GM12878 (cell line): ENCODE data around the gene SCN11A. TPM values are rescaled to one million over a fixed set of nuclear protein-coding genes. Genes with fewer than 3 reads are reported as not detected.

Experiments
- ATAC-seq: fragments of 200-7000 bp; cut with Tn5 transposase; 3 replicates; pipeline ENCODE4 v1.9.1; 2020; ENCODE audit warnings: mild to moderate bottlenecking, moderate library complexity
- BruUV-seq: library from RNA; stranded (reverse); fragments of 400-500 nt; replicated peaks from 2 replicates; lab custom pipeline; 2021; lab: Mats Ljungman, UMichigan
- CTCF ChIA-PET: fragments of 300-600 bp; sonication (Branson Sonifier 250); formaldehyde crosslinking; extraction: SDS; loops from one replicate; lab custom pipeline; 2021; ENCODE audit warnings: inconsistent platforms; lab: Yijun Ruan, JAX
- POLR2A ChIA-PET: fragments of 350-600 bp; formaldehyde crosslinking; extraction: SDS; loops from one replicate; lab custom pipeline; 2021; ENCODE audit warnings: inconsistent platforms; lab: Charles Lee
- RAD21 ChIA-PET: fragments of 300-600 bp; sonication (Branson Sonifier 250); formaldehyde crosslinking; loops from one replicate; lab custom pipeline; 2023; ENCODE audit warnings: antibody characterized with exemption; ENCODE audit not compliant: unreplicated experiment; lab: Charles Lee
- SMC1A ChIA-PET: fragments of 300-600 bp; sonication (Branson Sonifier 250); formaldehyde crosslinking; loops from one replicate; lab custom pipeline; 2023; ENCODE audit not compliant: unreplicated experiment, uncharacterized antibody; lab: Charles Lee
- DNase-seq: peaks from one replicate; pipeline ENCODE4 v3.0.0-alpha.2; 2011; ENCODE audit warnings: low read depth, low spot score
- FAIRE-seq: peaks from 3 replicates; lab custom pipeline; 2011; peaks lifted over from hg19 to GRCh38; lab: Jason Lieb, UNC
- H2AFZ ChIP-seq: 2 replicates; pipeline ENCODE4 v1.6.0; 2011; ENCODE audit warnings: low read depth, low read length, control low read depth; ENCODE audit not compliant: control insufficient read depth
- H3K27ac ChIP-seq: 2 replicates; pipeline ENCODE4 v1.5.1; 2011; ENCODE audit warnings: control low read depth; ENCODE audit not compliant: control insufficient read depth, insufficient read depth
- H3K27me3 ChIP-seq, 2 experiments: replicated peaks in 1 of 2; 2 replicates each; pipeline versions ENCODE4 v1.6.0 to v1.6.1; 2011; ENCODE audit warnings: low read length in 1 of 2; ENCODE audit not compliant: control insufficient read depth in 2 of 2, insufficient read depth in 2 of 2
- H3K36me3 ChIP-seq, 2 experiments: 2 replicates each; pipeline ENCODE4 v1.5.1; 2011; ENCODE audit warnings: low read length in 1 of 2; ENCODE audit not compliant: control insufficient read depth in 2 of 2, insufficient read depth in 2 of 2
- H3K4me1 ChIP-seq: 2 replicates; pipeline ENCODE4 v1.6.1; 2011; ENCODE audit warnings: mild to moderate bottlenecking, low read length, moderate library complexity, mixed read lengths; ENCODE audit not compliant: control insufficient read depth, insufficient read depth
- H3K4me2 ChIP-seq: 2 replicates; pipeline ENCODE4 v1.6.0; 2011; ENCODE audit warnings: control low read depth; ENCODE audit not compliant: control insufficient read depth, insufficient read depth
- H3K4me3 ChIP-seq: fragments of 200-600 bp; sonication (generic); 2 replicates; pipeline ENCODE4 v1.5.1; 2016
- H3K79me2 ChIP-seq: 2 replicates; pipeline ENCODE4 v1.6.0; 2011; ENCODE audit warnings: low read length; ENCODE audit not compliant: control insufficient read depth, insufficient read depth
- H3K9ac ChIP-seq: 2 replicates; pipeline ENCODE4 v1.8.0; 2011; ENCODE audit warnings: low read length, control low read depth, mixed read lengths; ENCODE audit not compliant: control insufficient read depth, insufficient read depth
- H3K9me3 ChIP-seq: replicated peaks from 3 replicates; pipeline ENCODE4 v1.5.1; 2011; ENCODE audit warnings: mild to moderate bottlenecking, low read length; ENCODE audit not compliant: control insufficient read depth, insufficient read depth
- H4K20me1 ChIP-seq: 2 replicates; pipeline ENCODE4 v1.6.0; 2011; ENCODE audit not compliant: control insufficient read depth, insufficient read depth
- MYC ChIP-seq: IDR thresholded peaks from 2 replicates; pipeline ENCODE4 v1.6.1; 2011; ENCODE audit warnings: mild to moderate bottlenecking, low read length, moderate library complexity, inconsistent platforms; ENCODE audit not compliant: insufficient read depth, insufficient replicate concordance, insufficient read length, severe bottlenecking
- NFIC ChIP-seq: IDR thresholded peaks from 2 replicates; pipeline ENCODE4 v1.6.1; 2012; ENCODE audit warnings: low read depth, mild to moderate bottlenecking, inconsistent platforms, low read length, moderate library complexity
- RAD21 ChIP-seq: IDR thresholded peaks from 2 replicates; pipeline ENCODE4 v1.6.1; 2011; ENCODE audit warnings: mild to moderate bottlenecking, low read depth, low read length, moderate library complexity; ENCODE audit not compliant: insufficient read depth
- WGBS: methylation state at CpG from one replicate; pipeline ENCODE4 v1.1.6; 2016; ENCODE audit warnings: low lambda C conversion rate; ENCODE audit not compliant: insufficient replicate concordance, insufficient coverage; ENCODE audit errors: missing lambda C conversion rate; 5-methylcytosine and 5-hydroxymethylcytosine counted together
- in situ Hi-C: fragments of 300-500 bp; cut with MboI; formaldehyde crosslinking; loops from 9 replicates; pipeline ENCODE4 v1.14.3; 2018; ENCODE audit warnings: mixed read lengths
- intact Hi-C: fragments of 100-400 bp; cut with micrococcal nuclease; formaldehyde crosslinking; loops from one replicate; pipeline ENCODE4 v1.14.2; 2022; ENCODE audit not compliant: unreplicated experiment
- polyA plus RNA-seq, 11 experiments: library from polyadenylated mRNA; depleted of rRNA in 4 of 11; unstranded in 6 of 11; stranded (reverse) in 5 of 11; fragments of >200 nt; fragmentation: Nextera tagmentation in 4 of 11; fragmentation: Illumina TruSeq in 1 of 11; extraction: Ambion mirVana in 4 of 11; extraction: Trizol in 1 of 11; gene quantifications; 1 replicate in 1 of 11; 2 replicates in 10 of 11; pipeline versions ENCODE4 v1.2.1 to v1.2.3, GENCODE V29; 2011 to 2016; ENCODE audit warnings: inconsistent platforms in 2 of 11, missing spikeins in 2 of 11, low read depth in 1 of 11
- total RNA-seq, 4 experiments: library from RNA; depleted of rRNA in 3 of 4; stranded (reverse); fragments of >200 nt in 3 of 4; fragmentation: Illumina TruSeq in 1 of 4; extraction: Trizol in 1 of 4; gene quantifications; 2 replicates each; pipeline versions ENCODE4 v1.2.1 to v1.2.3, GENCODE V29; 2013 to 2021

Gene SCN11A
- total and polyA plus RNA-seq, 10 of the 15 experiments (the other 5 are each of a cell fraction or from before 2014, with no cell fraction given), result under 0.01 to 0.14 (median 0.03) TPM; not detected in 4

DNA sequence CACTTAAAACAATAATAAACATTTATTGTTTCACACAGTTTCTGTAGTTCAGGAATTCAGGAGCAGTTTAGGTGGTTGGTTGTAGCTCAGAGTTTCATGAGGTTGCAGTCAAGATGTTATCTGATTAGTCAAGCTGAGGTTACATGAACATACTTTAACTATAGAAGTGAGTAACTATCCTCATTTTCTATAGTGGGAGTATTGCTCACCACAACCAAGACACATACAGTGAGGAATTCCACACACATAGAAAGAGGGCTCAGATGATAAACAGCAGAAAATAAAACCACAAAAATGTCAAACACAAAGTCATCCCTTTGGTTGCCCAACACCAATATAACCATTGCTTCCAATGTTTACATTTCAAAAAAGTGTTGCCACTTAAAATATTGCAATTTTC is 13.6 kb downstream of the SCN11A start:
- ChIA-PET RAD21 (no interaction called here), SMC1A (interaction anchor here (0.8 kb wide), 1 partner anchor 38 kb away, joined by 3 read pairs; no protein-coding TSS in a partner anchor), POLR2A (no interaction called here), CTCF (interaction anchor here (0.6 to 0.7 kb wide), 3 partner anchors 28 to 665 kb away, joined by 3 read pairs; no protein-coding TSS in a partner anchor)
- in situ Hi-C loops, result no loop called here
- H4K20me1 ChIP-seq, result no peaks in the 10 kb centered on the region
- no peak overlapping the region for H2AFZ ChIP-seq
- FAIRE-seq (no peak), DNase-seq (no peak), ATAC-seq (no peak)
- H3K27ac ChIP-seq, result no peak overlapping the region
- H3K4me1 ChIP-seq, result no peaks in the 10 kb centered on the region
- no peak overlapping the region for H3K9ac ChIP-seq
- intact Hi-C loops, result no loop called here
- BruUV-seq, result no TSS peak
- H3K4me3 ChIP-seq, result no peak overlapping the region
- no peak overlapping the region for H3K4me2 ChIP-seq
- H3K9me3 ChIP-seq, result no peaks in the 10 kb centered on the region; the same call in 2 of the 3 replicates
- no peaks in the 10 kb centered on the region for H3K79me2 ChIP-seq
- no peak for TF ChIP-seq NFIC
- no peaks in the 10 kb centered on the region for H3K36me3 ChIP-seq
- H3K27me3 ChIP-seq, result no peaks in the 10 kb centered on the region

DNA sequence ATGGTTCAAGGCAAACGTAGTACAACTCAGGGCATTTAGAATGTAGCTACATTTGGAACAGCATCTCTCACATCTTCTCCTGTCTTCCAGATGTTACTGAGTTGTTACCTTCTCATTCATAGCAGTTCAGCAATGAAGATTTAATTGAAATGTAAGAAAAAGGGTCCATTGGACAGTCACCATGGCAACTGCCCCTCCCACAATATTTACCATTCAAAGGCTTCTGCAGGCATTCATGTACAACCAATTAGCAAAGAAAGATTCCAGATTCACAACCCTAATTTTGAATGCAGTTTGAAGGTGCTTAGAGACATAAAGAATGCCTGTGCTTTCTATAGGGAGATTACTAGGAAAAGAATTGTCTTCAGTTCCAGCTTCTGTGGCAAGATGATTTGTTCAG is 22.2 kb downstream of the SCN11A start:
- Histone ChIP-seq H3K9me3 (no peaks in the 10 kb centered on the region), H3K27me3 (peaks cover 0 to 2% of the 10 kb centered on the region in 2 experiments; a peak in 1 of 4 replicates), H3K9ac (no peak overlapping the region), H4K20me1 (no peaks in the 10 kb centered on the region), H3K27ac (no peak overlapping the region), H3K4me2 (no peak overlapping the region), H3K36me3 (no peaks in the 10 kb centered on the region)
- CTCF ChIA-PET, result interaction anchor here (0.5 to 6.2 kb wide), 18 partner anchors 9 to 509 kb away, joined by 3 to 241 read pairs (median 6); no protein-coding TSS in a partner anchor
- DNase-seq (no peak), ATAC-seq (no peak)
- SMC1A ChIA-PET, result interaction anchor here (0.7 to 7.4 kb wide), 17 partner anchors 8 to 509 kb away, joined by 3 to 145 read pairs (median 3); no protein-coding TSS in a partner anchor
- intact Hi-C loops (no loop called here), in situ Hi-C loops (no loop called here)
- BruUV-seq, result no TSS peak
- RAD21 ChIA-PET, result interaction anchor here (0.9 to 6.1 kb wide), 7 partner anchors 8 to 259 kb away, joined by 3 to 96 read pairs (median 5); no protein-coding TSS in a partner anchor
- no peak for TF ChIP-seq RAD21
- TF ChIP-seq MYC, result no peak
- TF ChIP-seq, all 136 proteins: peak for 0
- H3K4me3 ChIP-seq, result no peak overlapping the region
- H3K4me1 ChIP-seq, result no peaks in the 10 kb centered on the region
- H3K79me2 ChIP-seq, result no peaks in the 10 kb centered on the region
- no peak for FAIRE-seq
- no peak overlapping the region for H2AFZ ChIP-seq
- POLR2A ChIA-PET, result interaction anchor here (1.2 kb wide), 1 partner anchor 30 kb away, joined by 4 read pairs; no protein-coding TSS in a partner anchor
- WGBS, result 77% methylated on average over 1 of the region's 1 CpG
